HEK293 (cell line): ENCODE results near the gene SWAP70.

Experiments
- PRDM10 ChIP-seq: fragments of 450-650 bp; formaldehyde crosslinking; IDR thresholded peaks from 2 replicates; pipeline ENCODE4 v1.5.1; 2016; ENCODE audit warnings: missing biosample characterization, missing genetic modification characterization
- REST ChIP-seq: fragments of 450-650 bp; formaldehyde crosslinking; IDR thresholded peaks from 2 replicates; pipeline ENCODE4 v1.5.1; 2016; ENCODE audit warnings: missing biosample characterization, missing genetic modification characterization
- YY1 ChIP-seq: fragments of 450-650 bp; formaldehyde crosslinking; IDR thresholded peaks from 2 replicates; pipeline ENCODE4 v1.5.1; 2018; ENCODE audit warnings: missing biosample characterization, missing genetic modification characterization
- ZEB2 ChIP-seq: fragments of 450-650 bp; formaldehyde crosslinking; IDR thresholded peaks from 2 replicates; pipeline ENCODE4 v1.5.1; 2016; ENCODE audit warnings: missing biosample characterization, missing genetic modification characterization
- ZFP3 ChIP-seq: fragments of 450-650 bp; formaldehyde crosslinking; IDR thresholded peaks from 2 replicates; pipeline ENCODE4 v1.5.1; 2016; ENCODE audit warnings: low read depth, missing biosample characterization, missing genetic modification characterization
- ZNF121 ChIP-seq: fragments of 450-650 bp; formaldehyde crosslinking; IDR thresholded peaks from 2 replicates; pipeline ENCODE4 v1.5.1; 2016; ENCODE audit warnings: missing biosample characterization, missing genetic modification characterization
- ZNF274 ChIP-seq, 2 experiments: fragments of 200-500 bp in 1 of 2; fragments of 450-650 bp in 1 of 2; sonication (Bioruptor generic) in 1 of 2; formaldehyde crosslinking in 1 of 2; IDR thresholded peaks; 2 replicates each; pipeline versions ENCODE4 v1.5.1 to v1.6.1; 2014 to 2016; ENCODE audit warnings: borderline replicate concordance in 1 of 2, inconsistent platforms in 1 of 2, low read length in 1 of 2, missing biosample characterization in 1 of 2, missing genetic modification characterization in 1 of 2
- ZNF311 ChIP-seq: fragments of 450-650 bp; formaldehyde crosslinking; IDR thresholded peaks from 2 replicates; pipeline ENCODE4 v1.5.1; 2017; ENCODE audit warnings: missing biosample characterization, missing genetic modification characterization, borderline replicate concordance
- ZNF324 ChIP-seq: fragments of 450-650 bp; formaldehyde crosslinking; IDR thresholded peaks from 2 replicates; pipeline ENCODE4 v1.5.1; 2016; ENCODE audit warnings: missing biosample characterization, missing genetic modification characterization
- ZNF768 ChIP-seq: fragments of 450-650 bp; formaldehyde crosslinking; IDR thresholded peaks from 2 replicates; pipeline ENCODE4 v1.5.1; 2018; ENCODE audit warnings: missing biosample characterization, mild to moderate bottlenecking, missing genetic modification characterization
- TF ChIP-seq, protein P1 (sequence below): fragments of 450-650 bp; formaldehyde crosslinking; IDR thresholded peaks from 2 replicates; pipeline ENCODE4 v1.5.1; 2016; ENCODE audit warnings: missing biosample characterization, missing genetic modification characterization
- TF ChIP-seq, protein P2 (sequence below): fragments of 450-650 bp; formaldehyde crosslinking; IDR thresholded peaks from 2 replicates; pipeline ENCODE4 v1.5.1; 2017; ENCODE audit warnings: missing biosample characterization, missing genetic modification characterization

- TF ChIP-seq ZNF768 (tag by site-specific recombination) (no peak), ZNF311 (tag by site-specific recombination) (no peak), ZFP3 (tag by site-specific recombination) (no peak), YY1 (no peak), ZEB2 (tag by site-specific recombination) (no peak), ZNF324 (tag by site-specific recombination) (no peak), ZNF121 (tag by site-specific recombination) (no peak), ZNF274 (IDR thresholded peaks at IDR 0.05; ENCODE audit: low read length) (no peak), ZNF274 (tag by site-specific recombination; IDR thresholded peaks at IDR 0.05; ENCODE audit: borderline replicate concordance) (no peak), PRDM10 (no peak), REST (tag by site-specific recombination) (no peak)
- TF ChIP-seq, protein P1, sequence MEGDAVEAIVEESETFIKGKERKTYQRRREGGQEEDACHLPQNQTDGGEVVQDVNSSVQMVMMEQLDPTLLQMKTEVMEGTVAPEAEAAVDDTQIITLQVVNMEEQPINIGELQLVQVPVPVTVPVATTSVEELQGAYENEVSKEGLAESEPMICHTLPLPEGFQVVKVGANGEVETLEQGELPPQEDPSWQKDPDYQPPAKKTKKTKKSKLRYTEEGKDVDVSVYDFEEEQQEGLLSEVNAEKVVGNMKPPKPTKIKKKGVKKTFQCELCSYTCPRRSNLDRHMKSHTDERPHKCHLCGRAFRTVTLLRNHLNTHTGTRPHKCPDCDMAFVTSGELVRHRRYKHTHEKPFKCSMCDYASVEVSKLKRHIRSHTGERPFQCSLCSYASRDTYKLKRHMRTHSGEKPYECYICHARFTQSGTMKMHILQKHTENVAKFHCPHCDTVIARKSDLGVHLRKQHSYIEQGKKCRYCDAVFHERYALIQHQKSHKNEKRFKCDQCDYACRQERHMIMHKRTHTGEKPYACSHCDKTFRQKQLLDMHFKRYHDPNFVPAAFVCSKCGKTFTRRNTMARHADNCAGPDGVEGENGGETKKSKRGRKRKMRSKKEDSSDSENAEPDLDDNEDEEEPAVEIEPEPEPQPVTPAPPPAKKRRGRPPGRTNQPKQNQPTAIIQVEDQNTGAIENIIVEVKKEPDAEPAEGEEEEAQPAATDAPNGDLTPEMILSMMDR (tag by site-specific recombination), result no peak
- TF ChIP-seq, protein P2, sequence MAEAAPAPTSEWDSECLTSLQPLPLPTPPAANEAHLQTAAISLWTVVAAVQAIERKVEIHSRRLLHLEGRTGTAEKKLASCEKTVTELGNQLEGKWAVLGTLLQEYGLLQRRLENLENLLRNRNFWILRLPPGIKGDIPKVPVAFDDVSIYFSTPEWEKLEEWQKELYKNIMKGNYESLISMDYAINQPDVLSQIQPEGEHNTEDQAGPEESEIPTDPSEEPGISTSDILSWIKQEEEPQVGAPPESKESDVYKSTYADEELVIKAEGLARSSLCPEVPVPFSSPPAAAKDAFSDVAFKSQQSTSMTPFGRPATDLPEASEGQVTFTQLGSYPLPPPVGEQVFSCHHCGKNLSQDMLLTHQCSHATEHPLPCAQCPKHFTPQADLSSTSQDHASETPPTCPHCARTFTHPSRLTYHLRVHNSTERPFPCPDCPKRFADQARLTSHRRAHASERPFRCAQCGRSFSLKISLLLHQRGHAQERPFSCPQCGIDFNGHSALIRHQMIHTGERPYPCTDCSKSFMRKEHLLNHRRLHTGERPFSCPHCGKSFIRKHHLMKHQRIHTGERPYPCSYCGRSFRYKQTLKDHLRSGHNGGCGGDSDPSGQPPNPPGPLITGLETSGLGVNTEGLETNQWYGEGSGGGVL, result no peak
These were observed 21.0 kb upstream of the SWAP70 start for GRCh38 chr11:9642894-9643293.
